Stimulated activated CD4-positive, alpha-beta T cell treated with anti-CD3 and anti-CD28 coated beads, Interleukin-12 subunit alpha, Interleukin-12 subunit beta, amount 100 ng/mL, for 24 hours (primary cell): ENCODE results near the gene SPACA9.
A peak's percentile ranks its signal among the peaks of the same experiment; 100 is the strongest.

ENCODE experiments used
- DNase-seq, 2 experiments: peaks; one replicate each; pipeline ENCODE4 v3.0.0-alpha.2; 2020; ENCODE audit warnings: low read depth in 2 of 2

The SPACA9 gene

GRCh38 chr9:132878695-132879456 is at the start of gene SPACA9:
TSS of gene SPACA9 (plus strand) at chr9:132878898. CDS start at chr9:132883948, 5,050 bp downstream.
- DNase-seq, result peak in 1 of 2 experiments; percentile 40

DNA sequence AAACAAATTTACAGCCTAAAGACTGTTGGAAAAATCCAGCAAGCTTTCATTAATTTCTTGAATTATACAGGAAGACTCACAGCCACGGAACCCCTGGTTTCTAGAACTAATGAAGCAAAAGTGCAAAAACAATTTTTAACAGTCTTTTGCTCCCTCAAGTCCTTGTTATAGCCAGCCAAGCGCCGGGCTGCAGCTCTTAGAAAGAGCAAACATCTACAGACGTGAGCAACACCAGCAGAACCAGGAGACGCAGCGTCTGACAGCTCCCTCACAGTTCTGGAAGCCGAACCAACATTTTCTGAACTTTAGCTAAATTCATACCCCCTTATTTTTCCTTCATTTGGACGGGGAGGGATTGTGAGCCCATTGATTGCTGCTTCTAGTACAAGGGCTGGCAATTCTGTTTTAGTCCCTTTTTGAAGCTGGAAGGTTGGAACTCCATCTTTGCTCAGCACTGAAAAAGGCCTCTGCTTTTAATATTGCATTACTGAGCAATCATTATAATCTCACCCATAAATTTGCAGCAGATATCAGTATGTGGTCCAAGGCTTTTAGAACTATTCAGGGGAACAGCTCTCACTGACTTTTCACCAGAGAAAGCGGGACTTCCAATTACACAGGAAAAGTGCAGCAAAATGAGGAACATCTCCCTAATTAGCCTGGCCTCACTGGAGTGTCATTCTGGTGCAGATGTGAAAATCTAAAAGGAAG is 46.4 kb upstream of the SPACA9 start:
- DNase-seq, result no peak

DNA sequence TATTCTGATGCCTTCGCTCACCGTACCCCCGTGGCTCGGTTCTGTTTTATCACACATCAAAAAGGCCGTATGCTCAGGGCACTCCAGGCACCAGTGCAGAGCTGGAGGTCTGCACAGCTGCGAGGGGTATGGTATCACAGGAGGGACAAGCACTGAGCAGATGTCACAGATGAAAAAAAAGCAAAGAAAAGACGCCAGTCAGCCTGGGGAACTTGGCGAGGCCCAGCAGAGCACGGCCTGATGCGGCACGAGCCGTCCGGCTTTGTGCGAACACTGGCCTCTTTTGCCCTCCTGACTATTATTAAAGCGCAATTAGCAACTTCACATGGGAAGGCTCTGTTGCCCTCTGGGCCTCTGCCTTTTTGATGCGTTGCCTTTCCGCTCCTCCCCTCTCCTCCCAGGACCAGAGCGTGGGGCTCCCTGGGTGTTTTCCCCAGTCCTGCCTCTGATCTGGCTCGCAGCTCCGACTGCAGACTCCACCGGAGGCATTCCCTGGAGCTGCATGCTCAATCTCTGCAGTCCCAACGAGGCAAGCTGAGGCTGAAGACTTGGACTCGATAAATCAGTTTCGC is 45.1 kb upstream of the SPACA9 start:
- DNase-seq, result no peak

DNA sequence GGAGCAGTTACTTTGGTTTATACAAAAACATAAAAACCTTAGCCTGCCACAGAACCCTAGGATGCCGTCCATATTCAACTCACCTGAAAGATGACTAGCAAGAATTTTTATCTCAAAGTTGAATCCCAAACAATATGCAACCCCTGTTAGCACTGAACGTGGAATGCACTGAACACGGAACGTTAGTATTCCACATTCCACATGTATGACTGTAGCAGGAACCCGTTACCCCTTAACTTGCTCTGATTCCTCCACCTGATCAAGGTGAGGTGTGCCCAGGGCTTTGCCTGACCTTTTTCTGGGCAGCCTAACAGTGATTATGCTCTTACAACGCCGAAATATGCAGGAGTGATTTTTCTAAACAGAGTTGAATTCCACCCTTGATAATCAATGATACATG is 44.4 kb upstream of the SPACA9 start:
- DNase-seq, result no peak

- DNase-seq, result no peak
Measured at GRCh38 chr9:132837501-132838286, 41.0 kb upstream of the SPACA9 start.

DNA sequence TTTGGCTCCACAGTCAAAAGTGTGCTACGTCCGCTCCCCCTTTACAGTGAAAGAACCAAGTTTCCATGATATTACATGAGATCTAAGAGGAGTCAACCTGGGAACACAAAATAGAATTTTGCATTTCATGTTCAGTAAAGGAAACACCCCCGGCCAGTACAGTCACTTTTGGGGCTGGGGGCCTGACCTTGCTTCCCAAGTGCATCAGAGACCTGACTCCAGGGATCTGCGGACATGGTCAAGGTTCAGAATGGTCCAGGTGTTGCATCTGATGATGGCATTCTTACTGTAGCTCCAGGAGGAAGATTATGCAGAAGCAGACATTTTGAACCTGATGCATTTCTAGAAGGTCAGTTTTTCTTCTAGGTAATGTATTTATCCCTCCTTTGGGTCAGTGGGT is 40.4 kb upstream of the SPACA9 start:
- no peak for DNase-seq

- DNase-seq, result no peak
Measured at GRCh38 chr9:132840980-132841379, 37.7 kb upstream of the SPACA9 start.

GRCh38 chr9:132842124-132843044 is 36.3 kb upstream of the SPACA9 start:
- no peak for DNase-seq

DNA sequence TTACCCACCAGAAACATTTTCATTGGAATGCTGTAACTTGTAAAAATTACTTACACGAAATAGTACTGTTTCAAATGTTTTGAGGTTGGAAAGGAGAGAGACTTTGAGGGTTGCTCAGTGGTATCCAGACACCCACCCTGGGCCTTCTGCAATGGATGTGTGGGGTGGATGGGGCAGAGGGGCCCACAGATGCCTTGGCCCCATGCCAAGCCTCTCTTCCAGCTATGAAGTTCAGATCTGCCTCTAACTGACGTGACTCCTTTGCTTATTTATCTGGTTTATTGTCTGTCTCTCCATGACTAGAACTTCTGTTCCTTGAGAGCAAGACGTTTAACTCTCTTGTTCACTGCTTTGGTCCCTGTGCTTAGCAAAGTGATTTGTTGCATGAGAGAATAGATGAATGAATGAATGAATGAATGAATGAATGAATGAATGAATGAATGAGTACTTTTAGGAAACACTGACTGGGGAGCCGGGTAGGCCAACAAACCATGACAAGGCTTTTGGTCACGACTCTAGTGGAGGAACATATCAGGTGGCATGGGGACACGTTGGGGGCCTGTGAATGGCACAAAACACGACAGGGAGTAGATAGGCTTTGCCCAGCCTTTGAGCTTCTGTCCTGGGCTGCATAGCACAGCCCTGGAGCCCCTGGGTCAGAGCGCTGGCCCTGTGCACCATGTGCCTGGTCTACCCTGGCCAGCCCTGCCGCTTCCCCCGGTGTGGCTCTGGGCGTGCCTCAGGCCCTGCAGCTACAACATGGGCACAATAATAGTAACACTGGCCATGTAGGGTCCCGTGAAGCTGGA is 32.4 kb upstream of the SPACA9 start:
- DNase-seq, result no peak

DNA sequence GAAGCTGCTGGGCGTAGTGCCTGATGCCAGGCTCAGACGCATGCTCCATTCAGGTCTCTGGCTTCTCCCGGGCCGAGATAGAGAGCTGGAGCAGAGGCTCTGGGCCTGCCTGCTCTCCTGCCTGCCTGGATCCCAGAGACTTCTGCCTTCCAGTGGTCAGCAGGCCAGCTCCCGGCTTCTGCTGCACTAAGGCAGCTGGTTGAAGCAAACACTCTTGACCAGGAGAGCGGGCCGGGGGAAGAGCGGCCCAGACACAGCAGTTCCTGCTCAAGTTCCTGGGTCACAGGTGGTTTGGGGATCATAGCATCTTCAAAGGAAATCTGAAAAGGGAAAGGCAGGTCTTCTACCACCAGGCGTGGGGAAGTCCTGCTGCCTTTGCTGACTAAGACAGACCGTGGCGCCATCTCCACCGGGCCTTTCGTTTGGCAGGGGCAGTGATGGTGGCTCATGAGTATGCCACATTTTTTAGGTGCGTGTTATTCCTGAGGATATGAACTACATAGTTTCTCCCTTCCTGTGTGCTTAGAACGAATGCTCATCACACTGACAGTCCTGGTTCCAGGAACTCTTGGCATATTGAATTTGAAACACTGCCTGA is 31.7 kb upstream of the SPACA9 start:
- DNase-seq, result no peak

- DNase-seq, result no peak
Measured at GRCh38 chr9:132849185-132849706, 29.5 kb upstream of the SPACA9 start.

DNA sequence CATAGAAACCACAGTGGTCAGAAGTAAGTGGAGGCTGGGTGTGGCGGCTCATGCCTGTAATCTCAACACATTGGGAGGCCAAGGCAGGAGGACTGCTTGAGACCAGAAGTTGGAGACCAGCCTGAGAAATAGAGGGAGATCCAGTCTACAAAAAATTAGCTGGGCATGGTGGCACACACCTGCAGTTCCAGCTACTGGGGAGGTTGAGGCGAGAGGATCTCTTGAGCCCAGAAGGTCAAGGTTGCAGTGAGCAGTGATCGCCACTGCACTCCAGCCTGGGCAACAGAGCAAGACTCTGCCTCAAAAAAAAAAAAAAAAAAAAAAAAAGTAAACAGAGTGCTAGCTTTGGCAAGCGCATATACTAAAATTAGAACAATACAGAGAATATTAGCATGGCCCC is 25.2 kb upstream of the SPACA9 start:
- no peak for DNase-seq

DNA sequence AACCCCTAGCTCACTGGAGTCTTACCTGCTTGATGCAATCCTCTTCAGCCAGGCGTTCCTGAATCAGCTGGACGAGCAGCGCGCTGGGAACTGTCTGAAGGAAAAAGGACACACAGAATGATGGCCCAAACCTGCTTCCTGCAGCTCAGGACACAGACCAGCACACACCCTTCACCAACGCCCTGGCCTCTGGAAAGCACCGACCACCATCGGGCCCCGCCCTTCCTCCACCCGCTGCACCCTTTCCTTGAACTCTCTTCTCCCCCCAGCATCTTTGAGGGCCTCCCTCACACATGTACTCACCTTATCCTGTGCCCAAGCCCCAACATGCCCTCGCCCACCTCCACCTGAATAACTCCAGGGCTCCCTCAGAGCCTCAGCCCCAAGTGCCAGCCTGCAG is 23.9 kb upstream of the SPACA9 start:
- DNase-seq, result no peak

DNA sequence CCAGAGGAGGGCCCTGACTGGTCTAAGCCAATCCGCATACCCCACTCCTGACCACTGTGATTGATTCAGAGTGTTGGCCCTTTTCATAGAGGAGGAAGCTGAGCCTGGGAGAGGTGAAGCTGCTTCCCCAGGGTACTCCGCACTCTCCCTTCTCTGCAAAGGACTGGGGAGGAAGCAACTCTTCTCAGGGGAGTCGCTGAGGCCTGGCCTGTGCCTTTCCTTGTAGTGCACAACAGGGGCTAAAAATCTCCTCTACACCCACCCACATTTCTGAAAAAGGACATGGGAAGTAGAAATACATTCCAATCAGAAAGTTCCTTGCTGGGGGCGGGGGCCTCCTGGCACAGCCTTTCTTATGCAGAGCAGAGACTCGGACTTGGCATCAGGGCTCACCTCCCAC is 22.8 kb upstream of the SPACA9 start:
- DNase-seq, result no peak

- no peak for DNase-seq
Measured at GRCh38 chr9:132857031-132857430, 21.7 kb upstream of the SPACA9 start.

DNA sequence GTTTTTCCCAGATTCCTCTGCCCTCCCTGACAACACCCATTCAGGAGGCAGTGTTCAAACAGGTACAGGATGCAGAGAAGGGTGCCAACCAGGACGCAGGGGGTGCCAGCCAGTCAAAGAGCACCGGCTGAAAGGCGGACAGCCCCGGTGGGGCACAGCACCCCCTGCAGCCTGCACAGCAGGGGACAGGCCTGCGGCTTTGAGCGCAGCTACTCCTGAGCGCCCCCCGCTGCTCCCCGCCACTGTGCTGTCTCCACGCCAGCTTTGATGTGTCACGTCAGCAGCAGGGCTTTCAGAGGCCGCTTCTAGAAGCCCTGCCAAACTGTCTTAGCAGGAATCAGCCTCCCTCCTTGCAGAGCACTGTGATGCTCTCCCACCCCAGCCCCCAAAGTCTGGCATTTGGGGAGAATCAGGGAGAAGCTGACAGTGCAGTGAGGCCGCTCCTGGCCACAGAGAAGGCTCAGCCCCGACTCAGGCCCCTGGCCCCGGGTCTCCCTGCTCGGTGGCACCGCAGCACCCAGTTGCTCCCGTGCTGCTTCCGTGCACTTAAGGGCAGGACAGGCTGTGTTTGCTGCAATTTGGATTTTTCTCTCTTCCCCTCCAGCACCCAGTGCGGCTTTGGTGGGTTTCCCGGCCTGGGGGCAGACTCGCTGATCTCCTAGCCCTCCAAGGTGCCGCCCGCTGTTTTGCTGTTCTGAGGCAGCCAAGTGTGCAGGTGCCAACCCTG is 20.9 kb upstream of the SPACA9 start:
- no peak for DNase-seq

DNA sequence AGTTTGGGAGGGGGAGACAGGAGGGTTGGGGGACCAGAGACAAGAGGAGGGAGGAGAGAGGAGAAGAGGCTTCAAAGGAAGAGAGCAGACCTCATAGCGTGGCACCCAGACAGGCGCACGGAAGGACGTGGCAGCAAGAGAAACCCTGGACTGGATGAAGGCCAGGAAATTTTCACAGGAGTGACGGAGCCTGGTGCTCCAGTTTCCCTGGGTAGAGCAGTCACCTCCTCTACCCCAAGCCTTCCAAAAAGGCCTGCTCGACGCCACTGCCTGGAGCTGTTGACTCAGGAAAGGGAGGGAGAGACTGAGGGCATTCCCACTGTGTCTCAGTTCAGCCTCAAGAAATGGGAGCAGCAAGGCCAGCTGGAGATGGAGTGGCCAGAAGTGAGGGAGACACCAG is 19.9 kb upstream of the SPACA9 start:
- DNase-seq, result no peak

GRCh38 chr9:132861666-132862065 is 17.0 kb upstream of the SPACA9 start:
- DNase-seq, result no peak

- DNase-seq, result no peak
Measured at GRCh38 chr9:132862533-132862932, 16.2 kb upstream of the SPACA9 start.
